ENCODE measurements around the gene ADAMTS20. TPM values are rescaled to one million over a fixed set of nuclear protein-coding genes. Genes with fewer than 3 reads are reported as not detected.

The ADAMTS20 gene
- total and polyA plus RNA-seq, 2 donors (not counting 3 experiments of a cell fraction or from before 2014, with no cell fraction given), result not detected

GRCh38 chr12:43401096-43401495 is 150.9 kb downstream of the ADAMTS20 start:
- BruUV-seq (replicated peaks), result no TSS peak

More at GRCh38 chr12:43401096-43401495, 150.9 kb downstream of the ADAMTS20 start:
- Histone ChIP-seq H3K27me3 (ENCODE audit: control insufficient read depth in 2 of 2, insufficient read depth in 2 of 2, low read length in 2 of 2) (no peaks in the 10 kb centered on the region), H4K20me1 (replicated peaks; ENCODE audit: control insufficient read depth, extremely low read depth, insufficient read depth, low read length) (no peaks in the 10 kb centered on the region), H3K9me3 (replicated peaks; ENCODE audit: control insufficient read depth, insufficient read depth, low read length) (no peaks in the 10 kb centered on the region), H3K4me1 (ENCODE audit: control insufficient read depth, extremely low read depth, insufficient read depth, low read length) (no peaks in the 10 kb centered on the region), H3K4me2 (ENCODE audit: insufficient read depth, low read length) (no peak overlapping the region), H3K9me1 (replicated peaks; ENCODE audit: control insufficient read depth, extremely low read depth, insufficient read depth, low read length) (no peaks in the 10 kb centered on the region), H3K4me3 (replicated peaks in 1 of 3; ENCODE audit: insufficient read depth in 1 of 3, low read depth in 1 of 3, low read length in 3 of 3) (no peak overlapping the region), H3K79me2 (ENCODE audit: control insufficient read depth, insufficient read depth, low read length) (no peaks in the 10 kb centered on the region), H3K36me3 (ENCODE audit: control insufficient read depth in 2 of 2, extremely low read depth in 1 of 2, insufficient read depth in 2 of 2, low read length in 2 of 2) (no peaks in the 10 kb centered on the region), H3K9ac (replicated peaks; ENCODE audit: extremely low read depth, insufficient read depth, low read length) (no peak overlapping the region), H3K27ac (ENCODE audit: insufficient read depth, low read depth, low read length) (no peak overlapping the region), H2AFZ (ENCODE audit: low read depth, low read length) (no peak overlapping the region)
- ChIA-PET CTCF (no interaction called here), POLR2A (no interaction called here)
- dilution Hi-C loops (cut with MboI; ENCODE audit: extremely low pct_ligation_motif_present, low sequenced_read_pairs) (no loop called here), intact Hi-C loops (cut with micrococcal nuclease) (no loop called here)
- no peak for DNase-seq (ENCODE audit: low read depth, low spot score)
- no peak for FAIRE-seq
- TF ChIP-seq FOS (IDR thresholded peaks at IDR 0.05; ENCODE audit: borderline replicate concordance, insufficient read depth, low read length), result no peak
- no peak for TF ChIP-seq CTCF (IDR thresholded peaks at IDR 0.05; ENCODE audit: extremely low read depth in 1 of 2, insufficient read depth in 1 of 2, low read depth in 1 of 2, low read length in 2 of 2)
- TF ChIP-seq MAX (IDR thresholded peaks at IDR 0.05; ENCODE audit: insufficient read depth, insufficient read length), result no peak
- TF ChIP-seq GATA2 (IDR thresholded peaks at IDR 0.05; ENCODE audit: insufficient read depth, insufficient read length, low read depth, low read length), result no peak
- no peak for TF ChIP-seq MYC (IDR thresholded peaks at IDR 0.05; ENCODE audit: low read depth, low read length)
- no peak for TF ChIP-seq POLR2A (IDR thresholded peaks at IDR 0.05; ENCODE audit: low read depth, low read length)
- TF ChIP-seq EZH2 (IDR thresholded peaks at IDR 0.05; ENCODE audit: borderline replicate concordance, low read depth, low read length, severe bottlenecking), result no peak
- no peak for TF ChIP-seq JUN (IDR thresholded peaks at IDR 0.05; ENCODE audit: borderline replicate concordance, insufficient read depth, insufficient read length, low read depth)
- TF ChIP-seq POLR2AphosphoS5 (IDR thresholded peaks at IDR 0.05; ENCODE audit: insufficient read depth, low read depth, low read length), result no peak
